ENCODE results near the gene FRS3. TPM values are rescaled to one million over a fixed set of nuclear protein-coding genes. Genes with fewer than 3 reads are reported as not detected.
A peak's percentile ranks its signal among the peaks of the same experiment; 100 is the strongest.

Gene FRS3
- total and polyA plus RNA-seq, 2 of the 13 experiments (the other 11 are each of a cell fraction or from before 2014, with no cell fraction given), result 3.0 to 7.4 TPM

GRCh38 chr6:41733360-41733706, 46.4 kb downstream of the FRS3 start (continued):
- TF ChIP-seq NR0B2 (CRISPR knock-in tag; IDR thresholded peaks at IDR 0.05) (no peak), ATRX (CRISPR knock-in tag; IDR thresholded peaks at IDR 0.05; ENCODE audit: borderline replicate concordance) (no peak), REPIN1 (CRISPR knock-in tag; IDR thresholded peaks at IDR 0.05; ENCODE audit: borderline replicate concordance, low read depth) (peak; percentile 11; the same call in 1 of the 2 replicates), FOSL2 (CRISPR knock-in tag; IDR thresholded peaks at IDR 0.05) (no peak), TARDBP (CRISPR knock-in tag; IDR thresholded peaks at IDR 0.05) (0 out of 2 replicates have a peak, but pooled peaks have one; percentile 20), SMAD3 (CRISPR knock-in tag; IDR thresholded peaks at IDR 0.05) (no peak), SRSF4 (IDR thresholded peaks at IDR 0.05; ENCODE audit: low read depth, low read length, poor library complexity, severe bottlenecking) (no peak), HES4 (CRISPR knock-in tag; IDR thresholded peaks at IDR 0.05; ENCODE audit: borderline replicate concordance) (0 out of 2 replicates have a peak, but pooled peaks have one; percentile 61), ZNF207 (IDR thresholded peaks at IDR 0.05; ENCODE audit: borderline replicate concordance) (no peak), ZBTB34 (CRISPR knock-in tag; IDR thresholded peaks at IDR 0.05) (no peak), ZKSCAN1 (IDR thresholded peaks at IDR 0.05; ENCODE audit: low read length) (no peak), RORA (CRISPR knock-in tag; IDR thresholded peaks at IDR 0.05) (no peak), ZNF775 (CRISPR knock-in tag; IDR thresholded peaks at IDR 0.05; ENCODE audit: borderline replicate concordance) (no peak), NFKBIZ (CRISPR knock-in tag; IDR thresholded peaks at IDR 0.05) (no peak), RBM39 (IDR thresholded peaks at IDR 0.05; ENCODE audit: low read depth, low read length, poor library complexity, severe bottlenecking) (peak; percentile 3), KDM2A (CRISPR knock-in tag; IDR thresholded peaks at IDR 0.05; ENCODE audit: borderline replicate concordance, low read depth) (no peak), ZNF563 (CRISPR knock-in tag; IDR thresholded peaks at IDR 0.05) (peak; percentile 65; the same call in 1 of the 2 replicates), ZNF256 (CRISPR knock-in tag; conservative IDR thresholded peaks at IDR 0.05) (no peak), ZNF496 (CRISPR knock-in tag; IDR thresholded peaks at IDR 0.05; ENCODE audit: insufficient replicate concordance) (no peak), ZNF34 (CRISPR knock-in tag; IDR thresholded peaks at IDR 0.05; ENCODE audit: borderline replicate concordance) (no peak), MLX (CRISPR knock-in tag; IDR thresholded peaks at IDR 0.05) (no peak), TFDP1 (CRISPR knock-in tag; IDR thresholded peaks at IDR 0.05; ENCODE audit: borderline replicate concordance) (no peak), ZNF607 (CRISPR knock-in tag; IDR thresholded peaks at IDR 0.05; ENCODE audit: borderline replicate concordance) (0 out of 2 replicates have a peak, but pooled peaks have one; percentile 58), SOX13 (IDR thresholded peaks at IDR 0.05) (no peak), SOX13 (CRISPR knock-in tag; conservative IDR thresholded peaks at IDR 0.05 in 1 of 2, IDR thresholded peaks at IDR 0.05 in 1 of 2) (0 out of 4 replicates have a peak, but pooled peaks of 1 of the 2 experiments have one; percentile 3), ZNF446 (CRISPR knock-in tag; IDR thresholded peaks at IDR 0.05) (0 out of 2 replicates have a peak, but pooled peaks have one; percentile 49), SIN3A (IDR thresholded peaks at IDR 0.05; ENCODE audit: borderline replicate concordance, low read depth, low read length) (0 out of 2 replicates have a peak, but pooled peaks have one; percentile 18), NFYC (CRISPR knock-in tag; IDR thresholded peaks at IDR 0.05) (no peak)
